Activated B cell treated with CpG ODN at 0.5 μM for 24 hours (primary cell): ENCODE measurements around the gene CLEC4M. TPM values are rescaled to one million over a fixed set of nuclear protein-coding genes. Genes with fewer than 3 reads are reported as not detected.
"Not testable (repeated sequence)": the region's sequence is repeated elsewhere in the genome, so short reads cannot be mapped to it uniquely, and the experiment has no call there.

Experiments used
- ATAC-seq: fragments of 200-7000 bp; cut with Tn5 transposase; one replicate; pipeline ENCODE4 v1.10.0; 2021; ENCODE audit warnings: low read depth, mild to moderate bottlenecking, moderate library complexity
- CTCF ChIA-PET: fragments of 350-600 bp; sonication (Branson Sonifier 250); formaldehyde crosslinking; loops from one replicate; lab custom pipeline; 2021; ENCODE audit warnings: antibody characterized with exemption; lab: Charles Lee
- POLR2A ChIA-PET: fragments of 350-600 bp; sonication (Branson Sonifier 250); formaldehyde crosslinking; loops from one replicate; lab custom pipeline; 2021; ENCODE audit warnings: antibody characterized with exemption; lab: Charles Lee
- DNase-seq: peaks from one replicate; pipeline ENCODE4 v3.0.0; 2022
- H3K27ac Mint-ChIP-seq: one replicate; pipeline ENCODE4 v1.8.0; 2020; ENCODE audit warnings: mixed read lengths
- H3K27me3 Mint-ChIP-seq: one replicate; pipeline ENCODE4 v1.8.0; 2021; ENCODE audit warnings: mixed read lengths
- H3K36me3 Mint-ChIP-seq: one replicate; pipeline ENCODE4 v1.8.0; 2021; ENCODE audit warnings: low read depth, mixed read lengths
- H3K4me1 Mint-ChIP-seq: one replicate; pipeline ENCODE4 v1.8.0; 2021; ENCODE audit warnings: mixed read lengths
- H3K4me3 Mint-ChIP-seq: one replicate; pipeline ENCODE4 v1.8.0; 2020; ENCODE audit warnings: mild to moderate bottlenecking, mixed read lengths
- H3K9me3 Mint-ChIP-seq: one replicate; pipeline ENCODE4 v1.8.0; 2020; ENCODE audit warnings: mixed read lengths
- intact Hi-C: fragments of 100-400 bp; cut with micrococcal nuclease; formaldehyde crosslinking; loops from one replicate; pipeline ENCODE4 v1.15.1; 2024
- total RNA-seq: library from RNA; stranded (reverse); gene quantifications from 2 replicates; pipeline ENCODE4 v1.2.3, GENCODE V29; 2022
- TF ChIP-seq, protein P1 (sequence below): fragments of 200-600 bp; IDR thresholded peaks from one replicate; pipeline ENCODE4 v1.8.0; 2022; ENCODE audit warnings: antibody characterized with exemption, mild to moderate bottlenecking

CLEC4M gene
- total RNA-seq, 1 donor from 2014 or later: 1.3 TPM

DNA sequence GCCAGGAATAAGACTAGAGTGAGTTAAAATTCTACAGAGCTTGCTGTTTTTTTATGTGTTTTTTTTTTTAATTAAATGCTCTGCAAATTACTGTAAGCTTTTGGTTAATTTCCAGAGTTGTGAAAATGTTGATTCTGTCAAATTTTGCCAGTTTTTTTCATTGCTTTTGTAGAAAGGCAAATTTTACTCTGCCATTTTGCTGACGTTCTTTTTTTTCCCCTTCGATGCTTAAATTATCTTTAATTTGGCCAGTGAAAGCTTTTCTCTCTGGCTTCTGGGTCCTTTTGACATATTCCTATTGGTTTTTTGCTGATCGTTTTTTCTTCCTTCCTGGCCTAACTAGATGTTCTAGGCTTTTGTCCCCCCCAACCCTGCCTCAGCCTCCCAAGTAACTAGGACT lies 43.2 kb downstream of the CLEC4M start:
- intact Hi-C loops: loop anchor here (2.0 to 5.0 kb wide), 2 partner anchors 63 to 459 kb away; partner anchors contain the start of gene ARHGEF18
- POLR2A ChIA-PET: interaction anchor here (1.1 to 1.7 kb wide), 3 partner anchors 63 to 120 kb away, joined by 3 to 13 read pairs (median 4); partner anchors contain the start of gene FCER2
- DNase-seq: no peak

DNA sequence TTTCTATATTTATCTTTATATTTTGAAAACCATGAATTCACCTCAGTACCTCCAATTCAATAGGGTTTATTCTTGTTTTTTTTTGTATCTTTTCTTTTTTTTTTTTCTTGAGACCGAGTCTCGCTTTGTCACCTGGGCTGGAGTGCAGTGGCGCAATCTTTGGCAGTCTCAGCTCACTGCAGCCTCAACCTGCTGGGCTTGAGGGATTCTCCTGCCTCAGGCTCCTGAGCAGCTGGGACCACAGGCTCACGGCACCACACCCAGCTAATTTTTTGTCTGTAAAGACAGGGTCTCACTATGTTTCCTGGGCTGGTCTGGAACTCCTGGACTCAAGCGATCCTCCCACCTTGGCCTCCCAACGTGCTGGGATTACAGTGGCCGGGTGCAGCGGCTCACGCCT lies 43.8 kb downstream of the CLEC4M start:
- DNase-seq: no peak
- no peak overlapping the region for H3K4me3 Mint-ChIP-seq
- ATAC-seq: no peak
- TF ChIP-seq, protein P1, sequence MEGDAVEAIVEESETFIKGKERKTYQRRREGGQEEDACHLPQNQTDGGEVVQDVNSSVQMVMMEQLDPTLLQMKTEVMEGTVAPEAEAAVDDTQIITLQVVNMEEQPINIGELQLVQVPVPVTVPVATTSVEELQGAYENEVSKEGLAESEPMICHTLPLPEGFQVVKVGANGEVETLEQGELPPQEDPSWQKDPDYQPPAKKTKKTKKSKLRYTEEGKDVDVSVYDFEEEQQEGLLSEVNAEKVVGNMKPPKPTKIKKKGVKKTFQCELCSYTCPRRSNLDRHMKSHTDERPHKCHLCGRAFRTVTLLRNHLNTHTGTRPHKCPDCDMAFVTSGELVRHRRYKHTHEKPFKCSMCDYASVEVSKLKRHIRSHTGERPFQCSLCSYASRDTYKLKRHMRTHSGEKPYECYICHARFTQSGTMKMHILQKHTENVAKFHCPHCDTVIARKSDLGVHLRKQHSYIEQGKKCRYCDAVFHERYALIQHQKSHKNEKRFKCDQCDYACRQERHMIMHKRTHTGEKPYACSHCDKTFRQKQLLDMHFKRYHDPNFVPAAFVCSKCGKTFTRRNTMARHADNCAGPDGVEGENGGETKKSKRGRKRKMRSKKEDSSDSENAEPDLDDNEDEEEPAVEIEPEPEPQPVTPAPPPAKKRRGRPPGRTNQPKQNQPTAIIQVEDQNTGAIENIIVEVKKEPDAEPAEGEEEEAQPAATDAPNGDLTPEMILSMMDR: no peak
- ChIA-PET POLR2A (interaction anchor here (0.7 to 1.7 kb wide), 7 partner anchors 12 to 126 kb away, joined by 3 to 13 read pairs (median 5); partner anchors contain the start of genes FCER2 and TRAPPC5), CTCF (interaction anchor here (1.0 to 1.2 kb wide), 2 partner anchors 126 kb away, joined by 4 to 5 read pairs; partner anchors contain the start of gene TRAPPC5)
- H3K27ac Mint-ChIP-seq: no peak overlapping the region
- H3K9me3 Mint-ChIP-seq: peaks cover 7% of the 10 kb centered on the region
- peaks cover 14% of the 10 kb centered on the region for H3K27me3 Mint-ChIP-seq
- peaks cover 1% of the 10 kb centered on the region for H3K36me3 Mint-ChIP-seq
- intact Hi-C loops: loop anchor here (1.0 to 5.0 kb wide), 4 partner anchors 8 to 460 kb away; partner anchors contain the start of gene ARHGEF18
- H3K4me1 Mint-ChIP-seq: peaks cover 19% of the 10 kb centered on the region

More for the DNA sequence above, 43.2 kb downstream of the CLEC4M start:
- CTCF ChIA-PET: interaction anchor here (1.1 to 1.2 kb wide), 2 partner anchors 13 to 125 kb away, joined by 3 to 4 read pairs; partner anchors contain the start of gene TRAPPC5
- Mint-ChIP-seq H3K9me3 (peaks cover 5% of the 10 kb centered on the region), H3K36me3 (no peaks in the 10 kb centered on the region), H3K4me3 (no peak overlapping the region), H3K4me1 (peaks cover 19% of the 10 kb centered on the region), H3K27me3 (peaks cover 14% of the 10 kb centered on the region), H3K27ac (no peak overlapping the region)
- ATAC-seq: no peak
- TF ChIP-seq, protein P1: no peak

DNA sequence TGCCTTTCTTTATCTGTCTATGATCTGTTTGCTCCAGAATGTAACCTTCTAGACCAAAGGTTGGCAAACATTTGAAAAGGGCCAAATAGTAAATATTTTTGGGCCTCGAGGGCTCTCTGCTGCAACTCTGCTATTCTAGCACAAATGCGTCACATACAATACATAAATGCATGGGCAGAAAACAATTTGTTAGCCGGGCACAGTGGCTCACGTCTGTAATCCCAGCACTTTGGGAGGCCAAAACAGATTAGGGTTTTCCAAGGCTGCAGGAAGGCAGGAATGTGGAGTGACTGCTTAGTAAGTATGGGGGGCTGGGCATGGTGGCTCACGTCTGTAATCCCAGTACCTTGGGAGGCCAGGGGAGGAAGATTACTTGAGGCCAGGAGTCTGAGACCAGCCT lies 45.1 kb downstream of the CLEC4M start:
- peaks cover 5% of the 10 kb centered on the region for H3K36me3 Mint-ChIP-seq
- H3K4me3 Mint-ChIP-seq: no peak overlapping the region
- TF ChIP-seq, protein P1: no peak
- POLR2A ChIA-PET: interaction anchor here (0.6 to 1.7 kb wide), 7 partner anchors 11 to 145 kb away, joined by 4 to 13 read pairs (median 7); partner anchors contain the start of gene TRAPPC5
- CTCF ChIA-PET: interaction anchor here (1.0 kb wide), 1 partner anchor 127 kb away, joined by 5 read pairs; the partner anchor contains the start of gene TRAPPC5
- peak overlapping the region; percentile 51 for H3K27ac Mint-ChIP-seq
- peaks cover 5% of the 10 kb centered on the region for H3K27me3 Mint-ChIP-seq
- intact Hi-C loops: loop anchor here (5.0 kb wide), 1 partner anchor 461 kb away; the partner anchor contains the start of gene ARHGEF18
- no peak for ATAC-seq
- no peak for DNase-seq
- peaks cover 19% of the 10 kb centered on the region for H3K4me1 Mint-ChIP-seq
- H3K9me3 Mint-ChIP-seq: peaks cover 10% of the 10 kb centered on the region

DNA sequence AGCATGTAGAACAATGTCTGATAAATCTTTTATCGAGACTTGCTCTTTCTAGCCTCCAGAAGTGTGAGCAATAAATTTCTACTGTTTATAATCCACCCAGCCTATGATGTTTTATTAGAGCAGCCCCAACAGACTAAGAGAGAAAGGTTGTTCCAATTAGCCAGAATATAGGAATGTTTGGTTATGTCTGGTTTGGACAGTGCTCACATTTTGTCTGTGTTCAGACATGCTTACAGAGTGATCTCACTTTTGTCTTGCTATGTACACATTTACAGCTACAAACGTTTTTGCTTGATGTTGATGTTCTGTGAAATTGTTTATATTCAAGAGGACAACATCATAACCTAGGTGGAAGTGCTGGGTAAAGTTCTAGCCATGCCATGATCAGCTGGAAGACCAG lies 48.9 kb downstream of the CLEC4M start:
- no peak for DNase-seq
- Mint-ChIP-seq H3K36me3 (peaks cover 5% of the 10 kb centered on the region), H3K9me3 (peaks cover 10% of the 10 kb centered on the region), H3K27me3 (no peaks in the 10 kb centered on the region), H3K4me3 (no peak overlapping the region), H3K27ac (no peak overlapping the region), H3K4me1 (peaks cover 41% of the 10 kb centered on the region)
- ATAC-seq: no peak
- intact Hi-C loops: no loop called here
- ChIA-PET POLR2A (interaction anchor here (0.6 kb wide), 1 partner anchor 244 kb away, joined by 3 read pairs; no protein-coding TSS in a partner anchor), CTCF (interaction anchor here (1.6 to 1.7 kb wide), 2 partner anchors 12 to 131 kb away, joined by 3 to 4 read pairs; partner anchors contain the start of gene TRAPPC5)
- TF ChIP-seq, protein P1: no peak

DNA sequence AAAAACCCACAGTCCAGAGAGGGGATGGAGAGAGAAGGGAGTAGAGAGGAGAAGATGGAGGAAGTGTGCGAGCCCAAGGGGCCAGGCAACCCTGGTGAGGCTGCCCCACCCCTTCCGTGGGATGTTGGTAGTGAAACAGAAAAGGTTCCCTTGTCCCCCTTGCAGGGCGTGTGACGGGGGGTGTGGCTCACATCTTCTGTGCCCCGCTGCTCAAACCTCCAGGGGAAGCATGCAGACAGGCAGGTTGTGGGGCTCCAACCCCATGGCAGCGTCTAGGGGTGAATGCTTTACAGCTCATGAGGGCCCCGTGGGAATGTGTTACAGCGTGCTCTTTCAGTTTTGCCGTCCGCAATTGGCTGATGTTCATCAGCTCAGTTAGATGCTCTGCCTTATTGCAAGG lies 52.3 kb downstream of the CLEC4M start:
- peaks cover 5% of the 10 kb centered on the region for H3K27me3 Mint-ChIP-seq
- ChIA-PET CTCF (interaction anchor here (1.2 kb wide), 1 partner anchor 16 kb away, joined by 5 read pairs; no protein-coding TSS in a partner anchor), POLR2A (interaction anchor here (0.6 to 1.2 kb wide), 3 partner anchors 16 to 158 kb away, joined by 3 to 4 read pairs (median 3); partner anchors contain the start of gene SNAPC2)
- peaks cover 37% of the 10 kb centered on the region for H3K4me1 Mint-ChIP-seq
- DNase-seq: peak; percentile 35
- TF ChIP-seq, protein P1: no peak
- peak overlapping the region; percentile 76 for H3K27ac Mint-ChIP-seq
- peak; percentile 77 for ATAC-seq
- H3K36me3 Mint-ChIP-seq: peaks cover 5% of the 10 kb centered on the region
- peak overlapping the region; percentile 71 for H3K4me3 Mint-ChIP-seq
- intact Hi-C loops: loop anchor here (1.0 kb wide), 1 partner anchor 8 kb away; no protein-coding TSS in a partner anchor
- H3K9me3 Mint-ChIP-seq: peaks cover 13% of the 10 kb centered on the region

DNA sequence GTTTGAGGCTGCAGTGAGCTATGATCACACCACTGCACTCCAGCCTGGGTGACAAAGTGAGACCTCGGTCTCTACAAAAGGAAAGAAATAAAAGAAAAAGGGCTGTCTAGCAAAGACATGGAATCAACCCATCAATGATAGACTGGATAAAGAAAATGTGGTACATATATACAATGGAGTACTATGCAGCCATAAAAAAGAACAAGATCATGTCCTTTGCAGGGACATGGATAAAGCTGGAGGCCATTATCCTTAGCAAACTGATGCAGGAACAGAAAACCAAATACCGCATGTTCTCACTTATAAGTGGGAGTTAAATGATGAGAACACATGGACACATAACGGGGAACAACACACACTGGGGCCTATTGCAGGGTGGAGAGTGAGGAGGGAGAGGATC lies 53.0 kb downstream of the CLEC4M start:
- peak overlapping the region; percentile 76 for H3K27ac Mint-ChIP-seq
- DNase-seq, ATAC-seq, H3K9me3 Mint-ChIP-seq, H3K36me3 Mint-ChIP-seq, intact Hi-C loops: not testable (repeated sequence)
- CTCF ChIA-PET: interaction anchor here (1.2 kb wide), 1 partner anchor 17 kb away, joined by 5 read pairs; no protein-coding TSS in a partner anchor
- POLR2A ChIA-PET: interaction anchor here (0.9 kb wide), 1 partner anchor 16 kb away, joined by 4 read pairs; no protein-coding TSS in a partner anchor
- H3K27me3 Mint-ChIP-seq: peaks cover 11% of the 10 kb centered on the region
- peaks cover 37% of the 10 kb centered on the region for H3K4me1 Mint-ChIP-seq
- peak overlapping the region; percentile 71 for H3K4me3 Mint-ChIP-seq
